ENCODE data around the gene PTBP1.

PTBP1 gene

GRCh38 chr19:799076-799881 lies 2.0 kb downstream of the PTBP1 start:
- TF ChIP-seq ZFX (IDR thresholded peaks at IDR 0.05) (no peak), CTCF (conservative IDR thresholded peaks at IDR 0.05) (no peak; the same call in 1 of the 2 replicates)
- H3K27ac ChIP-seq, result peak overlapping the region; percentile 94

- TF ChIP-seq ZFX (IDR thresholded peaks at IDR 0.05) (no peak), CTCF (conservative IDR thresholded peaks at IDR 0.05) (no peak)
- peak overlapping the region; percentile 94 for H3K27ac ChIP-seq
Measured at GRCh38 chr19:800360-801029, 3.2 kb downstream of the PTBP1 start.

- peak overlapping the region; percentile 94 for H3K27ac ChIP-seq
- TF ChIP-seq CTCF (conservative IDR thresholded peaks at IDR 0.05) (no peak), ZFX (IDR thresholded peaks at IDR 0.05) (peak; percentile 34; the same call in 1 of the 2 replicates)
Measured at GRCh38 chr19:801030-801860, 4.0 kb downstream of the PTBP1 start.

GRCh38 chr19:801861-802497 lies 4.7 kb downstream of the PTBP1 start:
- H3K27ac ChIP-seq, result peak overlapping the region; percentile 94
- TF ChIP-seq CTCF (conservative IDR thresholded peaks at IDR 0.05), result no peak
- no peak for TF ChIP-seq ZFX (IDR thresholded peaks at IDR 0.05)

- no peak for TF ChIP-seq CTCF (conservative IDR thresholded peaks at IDR 0.05)
- peak overlapping the region; percentile 94; the same call in 1 of the 2 replicates for H3K27ac ChIP-seq
Measured at GRCh38 chr19:802498-803098, 5.3 kb downstream of the PTBP1 start.

- no peak overlapping the region for H3K27ac ChIP-seq
- no peak for TF ChIP-seq ZFX (IDR thresholded peaks at IDR 0.05)
- no peak for TF ChIP-seq CTCF (conservative IDR thresholded peaks at IDR 0.05)
Measured at GRCh38 chr19:803099-803561, 5.9 kb downstream of the PTBP1 start.

Measured in C4-2B (cell line).